H1 (cell line): Measurements from ENCODE around the gene FADS6. TPM values are rescaled to one million over a fixed set of nuclear protein-coding genes. Genes with fewer than 3 reads are reported as not detected.

ENCODE experiments used
- ATF3 ChIP-seq: IDR thresholded peaks from 2 replicates; pipeline ENCODE4 v1.6.1; 2011; ENCODE audit warnings: low read depth, mild to moderate bottlenecking, low read length; ENCODE audit not compliant: insufficient read depth
- BCL11A ChIP-seq, 2 experiments: IDR thresholded peaks; one replicate each; pipeline ENCODE4 v1.6.1; 2011; ENCODE audit warnings: low read depth in 2 of 2, low read length in 2 of 2, mild to moderate bottlenecking in 2 of 2
- CBX8 ChIP-seq: fragments of 300-800, 300-1000 bp; sonication (generic); IDR thresholded peaks from 2 replicates; pipeline ENCODE4 v1.7.1; 2016; ENCODE audit warnings: low read depth, low read length, borderline replicate concordance
- CREB1 ChIP-seq: IDR thresholded peaks from 2 replicates; pipeline ENCODE4 v1.6.1; 2012; ENCODE audit warnings: inconsistent platforms
- CTCF ChIP-seq, 3 experiments: IDR thresholded peaks; 1 replicate in 2 of 3; 2 replicates in 1 of 3; pipeline versions ENCODE4 v1.5.1 to v1.6.1; 2011; ENCODE audit warnings: low read length in 3 of 3, mild to moderate bottlenecking in 3 of 3, inconsistent platforms in 2 of 3, low read depth in 1 of 3, moderate library complexity in 1 of 3; ENCODE audit not compliant: insufficient read depth in 1 of 3; ENCODE audit errors: control extremely low read depth in 1 of 3
- E2F6 ChIP-seq: IDR thresholded peaks from 2 replicates; pipeline ENCODE4 v1.6.1; 2012; ENCODE audit warnings: inconsistent platforms
- HDAC2 ChIP-seq, 2 experiments: fragments of 300-600 bp in 1 of 2; sonication (generic) in 1 of 2; IDR thresholded peaks; 2 replicates each; pipeline ENCODE4 v1.6.1; 2011 to 2012; ENCODE audit warnings: low read depth in 2 of 2, low read length in 2 of 2, mild to moderate bottlenecking in 2 of 2, moderate library complexity in 2 of 2, borderline replicate concordance in 1 of 2, inconsistent platforms in 1 of 2
- NRF1 ChIP-seq: IDR thresholded peaks from 2 replicates; pipeline ENCODE4 v1.6.1; 2011; ENCODE audit warnings: mild to moderate bottlenecking, low read depth, low read length, improper control_type of control experiment
- POU5F1 ChIP-seq: IDR thresholded peaks from 2 replicates; pipeline ENCODE4 v1.6.1; 2011; ENCODE audit warnings: low read depth, mild to moderate bottlenecking, low read length, moderate library complexity
- SIX5 ChIP-seq: IDR thresholded peaks from 2 replicates; pipeline ENCODE4 v1.6.1; 2011; ENCODE audit warnings: mild to moderate bottlenecking, low read depth, low read length
- TCF12 ChIP-seq: IDR thresholded peaks from 2 replicates; pipeline ENCODE4 v1.6.1; 2011; ENCODE audit warnings: low read depth, mild to moderate bottlenecking, low read length
- polyA plus RNA-seq, 7 experiments: library from polyadenylated mRNA; depleted of rRNA in 3 of 7; stranded (reverse) in 5 of 7; unstranded in 2 of 7; fragments of >200 nt in 5 of 7; fragments of 200-250 nt in 2 of 7; gene quantifications; 1 replicate in 5 of 7; 2 replicates in 1 of 7; 4 replicates in 1 of 7; pipeline versions ENCODE4 v1.2.1 to v1.2.3, GENCODE V29; 2011 to 2013; ENCODE audit warnings: missing spikeins in 2 of 7, mixed read lengths in 2 of 7
- total RNA-seq: library from RNA; stranded (reverse); fragmentation: NEBNext Ultra II Directional; extraction: Animal tissue kit (Norgen Biotek cat#: 25700); gene quantifications from 2 replicates; pipeline ENCODE4 v1.2.1, GENCODE V29; 2021

FADS6 gene
- total and polyA plus RNA-seq, 2 of the 8 experiments (the other 6 are each of a cell fraction or from before 2014, with no cell fraction given): 0.56 to 2.5 TPM

- peak; percentile 64 to 71 (median 70) for TF ChIP-seq CTCF (IDR thresholded peaks at IDR 0.05; ENCODE audit: control extremely low read depth in 1 of 3, insufficient read depth in 1 of 3, low read depth in 1 of 3, low read length in 3 of 3)
- TF ChIP-seq E2F6: peak; percentile 61
- no peak for TF ChIP-seq POU5F1
- no peak for TF ChIP-seq HDAC2 (IDR thresholded peaks at IDR 0.05; ENCODE audit: borderline replicate concordance in 1 of 2, low read depth in 2 of 2, low read length in 2 of 2)
- TF ChIP-seq TCF12: no peak
- TF ChIP-seq ATF3: no peak
- no peak for TF ChIP-seq BCL11A (IDR thresholded peaks at IDR 0.05; ENCODE audit: low read depth in 2 of 2, low read length in 2 of 2)
- TF ChIP-seq CREB1: 0 out of 2 replicates have a peak, but pooled peaks have one; percentile 42
- TF ChIP-seq SIX5: no peak
- no peak for TF ChIP-seq CBX8
- 0 out of 2 replicates have a peak, but pooled peaks have one; percentile 28 for TF ChIP-seq NRF1
Observed at GRCh38 chr17:74842599-74843351, 50.7 kb downstream of the FADS6 start (continued).
